Measurements from ENCODE around the gene IGSF21. TPM values are rescaled to one million over a fixed set of nuclear protein-coding genes. Genes with fewer than 3 reads are reported as not detected.
A peak's percentile ranks its signal among the peaks of the same experiment; 100 is the strongest.

The IGSF21 gene
- total and polyA plus RNA-seq, 2 of the 8 experiments (the other 6 are each of a cell fraction or from before 2014, with no cell fraction given) = 22.5 to 28.5 TPM

DNA sequence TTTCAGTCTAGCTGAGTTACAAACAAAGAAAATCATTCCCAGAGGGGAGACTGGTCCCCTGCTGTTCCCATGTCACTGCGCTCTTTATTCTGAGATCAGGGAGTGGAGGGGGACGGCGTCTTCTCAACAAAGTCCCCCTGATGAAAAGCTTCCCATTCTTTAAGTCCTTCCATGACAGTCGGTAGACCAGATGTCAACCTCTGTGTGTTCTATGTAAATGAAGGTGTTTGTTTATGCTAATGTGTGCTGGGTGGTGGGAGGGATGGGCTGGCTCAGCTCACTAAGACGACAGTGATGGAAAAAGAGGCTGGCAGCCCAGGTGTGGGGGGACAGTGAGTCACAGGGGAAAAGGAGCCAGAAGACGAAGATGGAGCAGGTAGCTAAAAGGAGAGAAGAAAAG lies 225.0 kb downstream of the IGSF21 start:
- DNase-seq (ENCODE audit: low read depth in 1 of 2, low spot score in 2 of 2) = no peak
- CTCF ChIA-PET (ENCODE audit: partially characterized antibody) = interaction anchor here (0.7 to 6.7 kb wide), 6 partner anchors 10 to 239 kb away, joined by 3 to 71 read pairs (median 4); no protein-coding TSS in a partner anchor
- 59% methylated on average over 6 of the region's 6 CpGs; no CpG with 5 or more reads in 1 of the 2 experiments for WGBS, 2 experiments (ENCODE audit: extremely low coverage in 1 of 2, insufficient coverage in 1 of 2, insufficient read length in 1 of 2, insufficient replicate concordance in 2 of 2, low coverage in 1 of 2, low lambda C conversion rate in 2 of 2, missing lambda C conversion rate in 1 of 2)
- TF ChIP-seq CHD1 (IDR thresholded peaks at IDR 0.05; ENCODE audit: low read depth, low read length) (no peak), PHF8 (conservative IDR thresholded peaks at IDR 0.05; ENCODE audit: low read depth, low read length) (no peak), YY1 (IDR thresholded peaks at IDR 0.05; ENCODE audit: low read depth, low read length) (no peak), ASH2L (IDR thresholded peaks at IDR 0.05; ENCODE audit: low read length) (no peak), JUN (IDR thresholded peaks at IDR 0.05; ENCODE audit: low read depth, low read length) (no peak), TEAD4 (IDR thresholded peaks at IDR 0.05; ENCODE audit: low read depth, low read length) (no peak), KDM5A (IDR thresholded peaks at IDR 0.05; ENCODE audit: low read length) (no peak), FOSL1 (IDR thresholded peaks at IDR 0.05; ENCODE audit: insufficient read depth, low read depth, low read length) (no peak), ATF3 (IDR thresholded peaks at IDR 0.05; ENCODE audit: insufficient read depth, low read depth, low read length) (no peak), ZNF274 (IDR thresholded peaks at IDR 0.05; ENCODE audit: borderline replicate concordance, extremely low read depth, low read length) (no peak), SIX5 (IDR thresholded peaks at IDR 0.05; ENCODE audit: low read depth, low read length) (no peak), CBX5 (IDR thresholded peaks at IDR 0.05; ENCODE audit: low read depth, low read length) (no peak), TAF7 (optimal IDR thresholded peaks at IDR 0.05; ENCODE audit: borderline replicate concordance, low read depth, low read length) (no peak)

More for the DNA sequence above, 225.0 kb downstream of the IGSF21 start:
- Histone ChIP-seq H3K23me2 (ENCODE audit: low read depth, low read length) (no peaks in the 10 kb centered on the region), H3K4me3 (ENCODE audit: extremely low read depth in 1 of 4, insufficient read depth in 2 of 4, low read depth in 3 of 4, low read length in 4 of 4) (no peak overlapping the region), H3K36me3 (ENCODE audit: control insufficient read depth in 2 of 4, insufficient read depth in 4 of 4, low read length in 3 of 4) (no peaks in the 10 kb centered on the region), H3K27ac (ENCODE audit: low read depth, low read length) (no peak overlapping the region), H3K9me3 (ENCODE audit: insufficient read depth in 2 of 2, low read depth in 1 of 2, low read length in 1 of 2) (no peaks in the 10 kb centered on the region), H2BK20ac (ENCODE audit: low read length) (peak overlapping the region; percentile 86; the same call in 1 of the 2 replicates), H3K14ac (ENCODE audit: insufficient read length) (no peak overlapping the region), H2BK12ac (ENCODE audit: low read depth, low read length) (peak overlapping the region; percentile 61; the same call in 1 of the 2 replicates), H3K18ac (ENCODE audit: extremely low read depth, low read length) (no peak overlapping the region; the same call in 1 of the 2 replicates), H3K23ac (ENCODE audit: insufficient read length) (no peak overlapping the region), H4K91ac (replicated peaks; ENCODE audit: insufficient read length, low read length) (no peak overlapping the region), H3K4me1 (replicated peaks in 1 of 4; ENCODE audit: control insufficient read depth in 3 of 4, insufficient read depth in 4 of 4, low read length in 3 of 4) (peaks cover 0 to 6% (median 4%) of the 10 kb centered on the region in 4 experiments; a peak in 4 of 7 replicates), H3K56ac (replicated peaks; ENCODE audit: insufficient read length, low read depth, low read length) (no peak overlapping the region), H3K79me2 (ENCODE audit: control insufficient read depth in 1 of 2, insufficient read depth in 2 of 2, low read length in 2 of 2) (no peaks in the 10 kb centered on the region), H3K9ac (replicated peaks in 1 of 4; ENCODE audit: extremely low read depth in 1 of 4, low read depth in 3 of 4, low read length in 3 of 4) (no peak overlapping the region), H3K79me1 (ENCODE audit: low read depth, low read length) (no peaks in the 10 kb centered on the region), H4K8ac (ENCODE audit: extremely low read depth, insufficient read depth, low read length) (no peak overlapping the region), H2AK5ac (ENCODE audit: low read depth, low read length) (peak overlapping the region; percentile 53; the same call in 1 of the 2 replicates), H4K20me1 (replicated peaks in 1 of 2; ENCODE audit: control insufficient read depth in 1 of 2, insufficient read depth in 2 of 2, low read length in 2 of 2) (no peaks in the 10 kb centered on the region), H3K4ac (replicated peaks; ENCODE audit: insufficient read length, low read depth, low read length) (no peak overlapping the region), H2BK5ac (ENCODE audit: low read depth, low read length) (no peak overlapping the region), H2BK120ac (replicated peaks; ENCODE audit: low read depth, low read length) (no peak overlapping the region), H3K27me3 (replicated peaks in 1 of 4; ENCODE audit: control insufficient read depth in 3 of 4, extremely low read depth in 1 of 4, insufficient read depth in 3 of 4, low read length in 3 of 4) (no peaks in the 10 kb centered on the region), H2BK15ac (ENCODE audit: low read length) (peak overlapping the region; percentile 75; the same call in 1 of the 2 replicates), H2AFZ (ENCODE audit: low read length) (no peak overlapping the region), H3K4me2 (ENCODE audit: insufficient read depth in 1 of 2, low read depth in 2 of 2, low read length in 2 of 2) (peak overlapping the region in 1 of 2 experiments; percentile 22; a peak in 1 of 4 replicates), H4K5ac (ENCODE audit: insufficient read length, low read depth, low read length) (no peak overlapping the region)
- FAIRE-seq = no peak
- POLR2A ChIA-PET (ENCODE audit: partially characterized antibody) = interaction anchor here (0.6 to 1.4 kb wide), 4 partner anchors 40 to 148 kb away, joined by 3 to 5 read pairs (median 4); partner anchors contain the start of gene KLHDC7A
